Inflammatory macrophage (primary cell): ENCODE data around the gene SSBP2.

ENCODE experiments used
- DNase-seq, 2 donors: peaks; one replicate each; pipeline ENCODE4 v3.0.0-alpha.2; 2020 to 2022

The SSBP2 gene

GRCh38 chr5:81370912-81371311 is 380.0 kb downstream of the SSBP2 start:
- DNase-seq = no peak

- DNase-seq = no peak
Observed at GRCh38 chr5:81365541-81365940, 385.4 kb downstream of the SSBP2 start.

- peak; percentile 7 to 89 for DNase-seq
Observed at GRCh38 chr5:81363093-81363871, 387.6 kb downstream of the SSBP2 start.
